Right lobe of liver (tissue), 4 donors: ENCODE measurements around the gene TP53RK.

Source experiments
- CTCF ChIP-seq, 4 donors: fragments of 200-600 bp in 3 of 4; fragments of 450-650 bp in 1 of 4; IDR thresholded peaks; one replicate each; pipeline versions ENCODE4 v1.5.1 to v1.8.0; 2016 to 2022; ENCODE audit warnings: antibody characterized with exemption in 4 of 4, mild to moderate bottlenecking in 2 of 4
- POLR2A ChIP-seq: fragments of 450-650 bp; IDR thresholded peaks from one replicate; pipeline ENCODE4 v1.6.1; 2017; ENCODE audit warnings: antibody characterized with exemption, mild to moderate bottlenecking
- donor health status: DM: no; HTN: no; CAD: no.
- donor health status: DM: no; HTN: no; CAD: no.
- donor health status: DM: no; HTN: yes; CAD: no.

DNA sequence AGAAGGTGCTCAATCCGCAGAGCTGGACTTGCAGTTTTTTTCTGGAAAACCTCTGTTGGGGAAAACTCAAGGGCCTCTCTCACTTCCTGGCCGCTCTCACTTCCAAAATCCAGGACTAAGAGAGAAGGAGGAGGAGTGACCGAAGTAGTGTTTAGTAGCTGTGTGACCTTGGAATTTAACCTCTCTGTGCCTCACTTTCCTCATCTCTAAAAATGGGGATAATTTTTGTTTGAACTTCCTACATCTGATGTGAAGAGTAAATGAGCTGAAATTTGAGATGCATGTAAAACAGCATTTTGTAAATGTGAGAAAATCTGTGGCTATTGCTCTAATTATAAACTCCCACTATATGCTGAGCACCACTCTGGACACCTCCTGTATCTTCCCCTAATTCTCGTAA lies 43.1 kb downstream of the TP53RK start:
- no peak for TF ChIP-seq CTCF (IDR thresholded peaks at IDR 0.05)
- TF ChIP-seq POLR2A: no peak
